ENCODE measurements around the gene AGO3.

Gene AGO3

DNA sequence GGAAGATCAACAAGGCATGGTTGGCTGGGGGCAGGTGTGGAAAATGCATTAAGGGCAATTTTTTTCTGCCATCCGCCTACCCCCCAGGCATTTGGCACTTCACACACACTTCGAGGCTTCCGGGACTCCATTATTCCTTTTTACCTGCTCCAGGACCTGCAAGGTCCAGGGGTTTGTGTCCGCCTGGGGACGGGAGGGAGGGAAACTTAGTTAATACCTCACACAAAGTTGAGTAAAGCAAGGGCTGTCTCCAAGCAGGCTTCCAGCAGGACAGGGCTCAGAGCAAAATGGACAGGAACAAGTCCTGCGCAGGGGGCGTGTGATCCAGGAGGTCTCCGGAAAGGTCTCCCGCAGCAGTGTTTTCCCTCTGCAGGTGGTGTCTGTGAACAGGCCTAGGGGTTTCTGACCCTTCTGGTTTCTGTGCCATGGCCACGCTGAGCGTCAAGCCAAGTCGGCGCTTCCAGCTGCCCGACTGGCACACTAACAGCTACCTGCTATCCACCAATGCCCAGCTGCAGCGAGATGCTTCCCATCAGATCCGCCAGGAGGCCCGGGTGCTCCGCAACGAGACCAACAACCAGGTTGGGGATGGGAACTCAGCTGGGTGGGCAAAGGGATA, 153.7 kb downstream of the AGO3 start:
- peak; percentile 79 for DNase-seq

DNA sequence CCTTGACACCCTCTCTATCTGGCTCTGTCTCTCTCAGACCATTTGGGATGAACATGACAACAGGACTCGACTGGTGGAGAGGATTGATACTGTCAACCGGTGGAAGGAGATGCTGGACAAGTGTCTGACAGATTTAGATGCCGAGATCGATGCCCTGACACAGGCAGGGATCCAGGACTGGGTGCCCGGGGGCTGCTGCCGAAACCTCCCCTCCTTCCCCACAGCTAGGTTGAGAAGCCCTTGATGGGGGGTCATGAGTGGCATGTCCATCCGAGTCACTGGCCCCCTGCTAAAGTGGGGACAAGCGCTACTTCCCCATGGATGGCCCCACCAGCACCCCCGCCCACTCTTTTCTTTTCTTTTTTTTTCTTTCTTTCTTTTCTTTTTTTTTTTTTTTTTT, 154.2 kb downstream of the AGO3 start:
- DNase-seq = no peak

DNA sequence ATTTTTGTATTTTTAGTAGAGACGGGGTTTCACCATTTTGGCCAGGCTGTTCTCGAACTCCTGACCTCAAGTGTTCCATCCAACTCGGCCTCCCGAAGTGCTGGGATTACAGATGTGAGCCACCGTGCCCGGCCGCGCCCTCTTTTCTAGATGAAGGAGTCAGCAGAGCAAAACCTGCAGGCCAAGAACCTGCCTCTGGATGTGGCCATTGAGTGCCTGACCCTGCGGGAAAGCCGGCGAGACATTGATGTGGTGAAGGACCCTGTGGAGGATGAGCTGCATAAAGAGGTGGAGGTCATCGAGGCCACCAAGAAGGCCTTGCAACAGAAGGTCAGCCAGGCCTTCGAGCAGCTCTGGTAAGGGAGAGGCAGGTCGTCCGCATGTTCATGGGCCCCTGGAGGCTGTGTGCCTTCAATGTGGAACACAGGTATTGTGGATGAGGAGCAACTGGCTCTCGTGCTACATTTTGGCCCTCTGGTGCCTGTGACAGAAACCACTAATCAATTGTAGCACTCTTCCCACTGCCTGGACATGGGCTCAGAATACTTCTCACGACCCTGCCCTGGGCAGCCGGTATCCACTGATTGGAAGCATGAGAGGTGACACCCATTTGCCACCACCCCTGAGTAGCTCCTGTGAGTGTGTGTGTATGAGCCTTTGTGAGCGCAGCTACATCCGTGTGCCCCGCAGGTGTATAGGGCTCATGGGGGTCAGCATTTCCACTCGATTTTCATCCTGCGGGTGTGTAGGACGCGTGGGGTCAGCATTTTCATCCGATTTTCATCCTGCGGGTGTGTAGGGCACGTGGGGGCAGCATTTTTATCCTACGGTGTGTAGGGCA, 155.0 kb downstream of the AGO3 start:
- no peak for DNase-seq

DNA sequence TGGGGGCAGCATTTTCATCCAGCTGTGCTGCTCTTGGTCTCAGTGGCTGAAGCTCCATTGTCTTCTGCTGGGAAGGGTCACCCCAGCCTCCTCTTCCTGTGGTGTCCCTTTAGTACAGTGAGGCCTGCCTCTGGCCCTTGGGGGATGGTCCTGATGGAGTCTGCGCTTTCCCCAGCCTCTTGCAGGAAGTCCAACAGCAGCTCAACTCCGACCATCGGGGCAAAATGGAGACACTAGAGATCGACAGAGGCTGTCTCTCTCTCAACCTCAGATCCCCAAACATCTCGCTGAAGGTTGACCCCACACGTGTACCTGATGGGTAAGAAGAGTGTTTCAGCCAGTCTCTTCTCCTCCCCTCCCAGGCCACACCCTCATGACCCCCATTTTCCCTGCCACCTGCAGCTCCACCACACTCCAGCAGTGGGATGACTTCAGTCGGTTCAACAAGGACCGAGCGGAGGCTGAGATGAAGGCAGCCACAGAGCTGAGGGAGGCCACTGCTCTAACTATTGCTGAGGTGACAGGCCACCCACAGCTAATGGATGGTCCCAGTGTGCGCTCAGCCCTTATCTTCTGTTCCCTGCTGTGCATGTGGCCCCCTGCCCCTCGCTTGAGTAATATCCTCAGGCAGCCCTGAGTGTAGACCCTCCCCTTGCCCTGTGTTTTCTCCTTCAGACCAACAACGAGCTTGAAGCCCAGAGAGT, 155.8 kb downstream of the AGO3 start:
- no peak for DNase-seq

DNA sequence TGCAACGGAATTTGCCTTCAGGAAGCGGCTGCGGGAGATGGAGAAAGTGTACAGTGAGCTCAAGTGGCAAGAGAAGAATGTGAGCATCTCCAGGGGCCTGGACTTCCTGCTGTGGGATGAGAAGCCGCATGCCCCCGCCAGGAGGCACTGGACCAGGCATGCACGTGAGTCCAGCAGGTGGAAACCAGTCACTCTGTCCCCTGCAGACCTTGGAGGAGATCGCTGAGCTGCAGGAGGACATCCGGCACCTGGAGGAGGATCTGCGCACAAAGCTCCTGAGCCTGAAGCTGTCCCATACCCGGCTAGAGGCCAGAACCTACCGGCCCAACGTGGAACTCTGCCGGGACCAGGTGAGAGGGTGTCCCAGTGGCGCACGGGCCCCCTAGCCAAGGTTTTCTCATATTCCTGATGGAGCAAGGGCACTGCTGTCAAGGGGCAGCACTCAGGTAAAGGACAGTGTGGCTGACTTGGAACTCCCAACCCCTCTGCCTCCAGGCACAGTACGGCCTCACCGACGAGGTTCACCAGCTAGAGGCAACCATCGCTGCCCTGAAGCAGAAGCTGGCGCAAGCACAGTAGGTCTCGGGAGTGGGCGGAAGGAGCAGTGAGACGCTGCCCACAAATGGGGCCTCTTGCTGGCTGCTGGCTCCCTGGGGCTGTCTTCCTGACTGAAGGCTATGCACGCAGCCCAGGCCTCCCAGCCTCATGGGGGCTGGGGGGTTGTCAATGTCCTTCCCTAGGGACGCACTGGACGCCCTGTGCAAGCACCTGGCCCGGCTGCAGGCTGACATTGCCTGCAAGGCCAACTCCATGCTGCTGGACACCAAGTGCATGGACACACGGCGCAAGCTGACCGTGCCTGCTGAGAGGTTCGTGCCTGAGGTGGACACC, 156.6 kb downstream of the AGO3 start:
- DNase-seq = no peak

DNA sequence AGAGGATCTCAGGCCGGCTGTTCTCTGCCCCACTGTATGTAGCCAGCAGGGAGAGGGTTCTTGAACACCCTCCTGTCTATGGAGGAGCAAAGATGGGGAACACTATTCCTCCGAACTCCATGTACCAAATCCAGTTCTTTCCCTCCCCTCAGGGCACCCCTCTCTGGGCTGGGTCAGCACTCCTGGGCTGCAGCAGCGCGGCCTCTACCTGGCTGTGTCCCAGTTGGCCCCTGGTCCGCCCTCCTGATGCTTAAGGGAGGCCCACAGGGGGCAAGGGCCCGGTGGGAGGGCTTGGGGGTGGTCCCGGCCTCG, 157.3 kb downstream of the AGO3 start:
- no peak for DNase-seq

DNA sequence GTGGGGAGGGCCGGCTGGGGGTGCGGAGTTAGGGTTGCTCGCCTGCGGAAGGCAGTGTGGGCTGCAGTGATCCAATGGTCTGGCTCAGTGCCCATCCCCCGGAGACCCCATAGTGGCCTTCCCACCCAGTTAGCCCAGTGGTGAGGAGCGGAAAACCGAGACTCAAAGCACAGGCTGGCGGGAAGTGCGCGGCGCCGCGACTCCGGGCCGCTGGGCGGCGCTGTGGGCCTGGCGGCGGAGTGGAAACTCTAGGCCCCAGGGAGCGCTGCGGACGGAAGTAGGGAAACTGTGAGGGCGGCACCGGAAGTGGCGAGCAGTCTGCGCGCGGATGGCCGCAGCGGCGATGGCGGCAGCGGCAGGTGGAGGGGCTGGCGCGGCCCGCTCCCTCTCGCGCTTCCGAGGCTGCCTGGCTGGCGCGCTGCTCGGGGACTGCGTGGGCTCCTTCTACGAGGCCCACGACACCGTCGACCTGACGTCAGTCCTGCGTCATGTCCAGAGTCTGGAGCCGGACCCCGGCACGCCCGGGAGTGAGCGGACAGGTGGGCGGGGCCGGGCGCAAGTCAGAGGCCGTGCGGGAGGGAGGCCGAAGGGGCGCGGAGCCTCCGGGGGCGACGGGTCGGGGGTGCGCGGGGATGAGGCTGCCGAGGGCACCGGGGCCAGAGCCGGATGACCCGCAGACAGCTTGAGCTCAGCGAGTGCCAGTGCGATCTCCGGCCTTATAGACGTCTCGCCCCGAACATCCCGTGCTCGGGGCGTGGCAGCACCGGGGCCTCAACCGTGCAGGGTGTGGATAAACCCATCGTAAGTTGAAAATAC, 157.9 kb downstream of the AGO3 start, which contains the start of gene ADPRS:
Gene ADPRS, plus strand, starts transcription at position 316 of the 816 bp plus-strand sequence. Its CDS starts 13 bp downstream, at position 329.
- peak; percentile 99 for DNase-seq

DNA sequence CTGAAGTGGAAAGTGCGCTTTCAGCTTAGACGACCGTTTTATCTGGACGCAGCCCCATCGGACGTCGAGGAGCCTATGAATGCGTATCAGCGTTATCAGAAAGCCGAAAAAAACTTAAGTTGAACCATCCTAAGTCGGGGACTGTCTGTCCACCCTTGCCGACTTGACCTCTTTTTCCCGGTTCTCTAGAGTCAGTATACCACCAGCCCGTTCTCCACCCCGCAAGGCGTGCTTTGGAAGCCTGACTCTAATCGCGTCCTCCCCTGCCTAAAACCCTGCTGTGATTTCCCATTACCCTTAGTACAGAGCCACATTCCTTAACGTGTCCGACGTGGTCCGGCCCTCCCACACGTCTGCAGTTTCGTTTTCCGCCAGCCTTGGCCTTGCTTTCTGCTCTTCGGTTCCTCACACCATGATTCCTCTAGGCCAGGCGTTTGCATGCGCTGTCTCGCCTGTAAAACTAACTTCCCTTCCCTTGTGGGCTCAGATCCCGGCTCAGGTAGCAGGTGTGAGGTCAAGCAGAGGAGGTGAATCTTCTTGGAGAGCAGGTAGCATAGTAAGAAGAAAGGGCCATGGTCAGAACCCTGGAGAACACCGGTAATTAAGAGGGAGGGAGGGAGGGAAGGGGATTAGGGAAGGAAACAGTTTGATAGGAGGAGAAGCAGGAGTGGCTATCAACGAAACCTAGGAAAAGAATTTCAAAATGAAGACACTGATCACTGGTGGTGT, 158.7 kb downstream of the AGO3 start:
- DNase-seq = no peak

DNA sequence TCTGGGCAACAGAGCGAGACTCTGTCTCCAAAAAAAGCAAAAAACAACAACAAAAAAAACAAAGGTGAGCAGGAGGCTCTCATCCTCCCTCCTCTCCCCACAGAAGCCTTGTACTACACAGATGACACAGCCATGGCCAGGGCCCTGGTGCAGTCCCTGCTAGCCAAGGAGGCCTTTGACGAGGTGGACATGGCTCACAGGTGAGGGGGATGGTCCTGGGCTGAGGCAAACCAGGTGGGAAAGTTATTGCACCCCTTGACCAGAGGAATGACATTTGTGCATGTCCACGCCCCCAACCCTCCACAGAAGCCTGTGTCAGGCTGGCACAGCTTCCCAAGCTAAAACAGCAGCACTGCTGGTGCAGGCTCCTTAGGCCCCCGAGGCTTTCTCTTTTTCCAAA, 160.2 kb downstream of the AGO3 start:
- DNase-seq = no peak

DNA sequence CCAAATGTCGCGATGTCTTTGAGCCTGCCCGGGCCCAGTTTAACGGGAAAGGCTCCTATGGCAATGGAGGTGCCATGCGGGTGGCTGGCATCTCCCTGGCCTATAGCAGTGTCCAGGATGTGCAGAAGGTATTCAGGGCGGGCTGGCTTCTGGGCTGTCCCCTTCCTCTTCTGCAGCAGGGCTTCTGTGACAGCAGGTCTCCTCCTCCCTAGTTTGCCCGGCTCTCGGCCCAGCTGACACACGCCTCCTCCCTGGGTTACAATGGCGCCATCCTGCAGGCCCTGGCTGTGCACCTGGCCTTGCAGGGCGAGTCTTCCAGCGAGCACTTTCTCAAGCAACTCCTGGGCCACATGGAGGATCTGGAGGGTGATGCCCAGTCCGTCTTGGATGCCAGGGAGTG, 160.8 kb downstream of the AGO3 start:
- no peak for DNase-seq

DNA sequence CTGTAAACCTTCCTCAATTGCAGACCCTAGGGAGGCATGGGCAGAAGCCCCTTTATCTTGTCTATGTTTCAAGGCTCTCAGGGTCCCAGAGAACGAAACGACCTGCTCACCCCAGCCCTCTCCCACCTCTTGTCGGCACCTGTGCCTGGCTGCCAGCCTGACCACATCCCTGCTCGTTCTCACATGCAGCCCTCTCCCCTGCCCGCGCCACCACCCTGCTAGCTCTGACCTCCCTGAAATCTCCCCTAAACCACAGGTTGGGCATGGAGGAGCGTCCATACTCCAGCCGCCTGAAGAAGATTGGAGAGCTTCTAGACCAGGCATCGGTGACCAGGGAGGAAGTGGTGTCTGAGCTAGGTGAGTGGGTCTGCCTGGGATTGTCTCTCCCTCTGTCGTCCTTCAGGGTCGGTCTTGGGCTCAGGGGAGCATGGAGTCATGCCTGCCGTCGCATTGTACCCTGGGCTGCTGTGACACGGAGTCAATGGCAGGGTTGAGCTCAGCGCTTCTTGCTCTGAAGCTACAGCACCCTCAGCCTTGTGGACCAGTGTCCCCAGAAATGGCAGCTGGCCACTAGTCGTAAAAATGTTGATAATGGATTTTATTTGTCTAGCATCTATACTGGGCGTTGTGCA, 161.4 kb downstream of the AGO3 start:
- no peak for DNase-seq

DNA sequence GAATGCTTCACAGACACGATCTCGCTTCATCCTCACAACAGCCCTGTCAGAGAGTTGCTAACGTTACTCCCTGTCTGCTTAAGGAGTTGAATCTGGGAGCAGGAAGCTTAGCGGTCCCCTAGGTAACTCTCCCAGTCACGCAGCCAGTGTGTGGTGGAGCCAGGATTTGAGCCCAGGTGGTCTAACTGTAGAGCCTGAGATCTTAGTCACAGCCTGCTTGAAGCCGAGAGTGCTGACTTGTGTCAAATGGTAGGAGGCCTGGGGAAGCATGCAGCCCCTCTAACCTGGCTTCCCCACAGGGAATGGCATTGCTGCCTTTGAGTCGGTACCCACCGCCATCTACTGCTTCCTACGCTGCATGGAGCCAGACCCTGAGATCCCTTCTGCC, 161.9 kb downstream of the AGO3 start:
- DNase-seq = no peak

DNA sequence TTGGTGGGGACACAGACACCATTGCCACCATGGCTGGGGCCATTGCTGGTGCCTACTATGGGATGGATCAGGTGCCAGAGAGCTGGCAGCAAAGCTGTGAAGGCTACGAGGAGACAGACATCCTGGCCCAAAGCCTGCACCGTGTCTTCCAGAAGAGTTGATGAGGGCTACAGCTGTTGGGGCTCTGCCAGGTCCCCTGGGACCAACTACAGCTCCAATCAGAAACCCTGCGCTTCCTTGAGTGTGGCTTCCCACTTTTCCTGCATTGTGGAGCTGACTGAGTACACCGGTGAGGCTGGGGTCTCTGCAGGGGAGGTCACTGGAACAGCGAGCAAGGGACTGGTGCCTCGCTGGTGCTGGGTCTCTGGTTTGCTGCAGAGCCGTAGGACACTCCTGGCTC, 162.3 kb downstream of the AGO3 start:
- DNase-seq = no peak

DNA sequence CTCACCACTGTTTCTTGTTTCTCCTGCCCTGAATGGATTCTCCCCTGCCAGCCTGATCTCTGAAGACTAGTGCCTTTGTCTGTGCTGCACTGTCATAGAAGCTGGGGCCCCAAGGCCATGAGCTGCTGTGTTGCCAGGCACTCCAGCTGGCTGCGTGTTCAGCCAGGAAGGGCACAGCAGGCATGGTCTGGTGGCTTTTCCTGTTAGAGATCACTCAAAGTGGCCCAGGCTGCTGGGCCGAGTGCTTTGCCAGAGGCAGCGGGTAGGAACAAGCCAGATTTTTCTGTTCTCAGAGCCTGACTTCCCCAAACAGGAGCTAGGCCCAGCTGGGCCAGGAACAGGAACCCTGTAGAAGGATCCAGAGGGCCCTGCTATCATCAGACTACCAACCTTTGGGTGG, 163.0 kb downstream of the AGO3 start:
- no peak for DNase-seq

DNA sequence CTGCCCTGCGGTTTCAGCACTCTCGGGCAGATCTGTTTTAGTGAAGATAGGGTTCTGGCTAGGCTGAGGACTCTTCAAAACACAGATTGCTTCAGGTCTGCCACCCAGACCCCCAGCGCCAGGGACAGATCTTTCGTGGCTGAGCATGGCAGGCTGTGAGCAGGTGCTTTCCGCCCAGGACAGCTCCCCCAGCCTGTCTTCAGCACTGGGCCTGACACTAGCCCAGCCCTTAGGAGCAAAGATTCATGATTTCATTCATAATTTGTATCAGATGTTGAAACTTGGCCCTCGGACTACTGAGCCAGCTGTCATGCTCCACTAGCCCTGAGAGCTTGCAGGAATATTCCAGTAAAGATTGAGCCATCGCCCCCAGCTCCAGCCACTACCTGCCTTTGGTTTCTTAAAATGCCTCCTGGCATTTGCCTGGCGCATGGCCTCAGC, 163.7 kb downstream of the AGO3 start:
- no peak for DNase-seq

DNA sequence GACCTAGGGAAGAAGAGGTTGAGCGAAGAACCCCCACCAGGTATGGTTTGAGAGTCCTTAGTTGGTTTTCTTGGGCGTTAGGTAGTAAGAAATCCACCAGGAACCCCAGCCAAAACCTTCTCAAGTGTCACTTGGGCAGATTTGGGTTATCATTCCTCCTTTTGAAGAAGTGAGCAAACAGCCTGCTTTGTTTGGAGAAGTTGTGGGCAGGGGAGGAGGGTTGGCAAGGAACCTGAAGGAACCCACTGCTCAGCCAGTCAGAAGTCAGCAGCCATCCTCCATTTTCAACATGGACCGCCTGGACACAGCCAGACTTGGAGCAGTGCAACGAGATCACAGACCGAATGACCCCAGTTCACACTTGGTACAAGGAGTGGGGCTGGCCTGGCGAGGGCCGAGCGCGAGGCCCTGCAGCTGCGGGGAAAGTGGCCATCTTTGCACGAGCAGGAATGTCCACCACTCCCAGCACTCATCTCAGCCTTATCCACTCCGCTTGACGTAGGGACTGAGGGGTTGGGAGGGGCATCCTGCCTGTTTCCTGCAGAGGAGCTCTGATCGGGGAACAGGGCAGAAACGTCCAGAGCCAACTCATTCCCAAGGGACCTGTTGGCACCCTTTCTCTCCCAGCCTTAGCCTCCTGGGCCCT, 165.0 kb downstream of the AGO3 start:
- DNase-seq = peak; percentile 60

DNA sequence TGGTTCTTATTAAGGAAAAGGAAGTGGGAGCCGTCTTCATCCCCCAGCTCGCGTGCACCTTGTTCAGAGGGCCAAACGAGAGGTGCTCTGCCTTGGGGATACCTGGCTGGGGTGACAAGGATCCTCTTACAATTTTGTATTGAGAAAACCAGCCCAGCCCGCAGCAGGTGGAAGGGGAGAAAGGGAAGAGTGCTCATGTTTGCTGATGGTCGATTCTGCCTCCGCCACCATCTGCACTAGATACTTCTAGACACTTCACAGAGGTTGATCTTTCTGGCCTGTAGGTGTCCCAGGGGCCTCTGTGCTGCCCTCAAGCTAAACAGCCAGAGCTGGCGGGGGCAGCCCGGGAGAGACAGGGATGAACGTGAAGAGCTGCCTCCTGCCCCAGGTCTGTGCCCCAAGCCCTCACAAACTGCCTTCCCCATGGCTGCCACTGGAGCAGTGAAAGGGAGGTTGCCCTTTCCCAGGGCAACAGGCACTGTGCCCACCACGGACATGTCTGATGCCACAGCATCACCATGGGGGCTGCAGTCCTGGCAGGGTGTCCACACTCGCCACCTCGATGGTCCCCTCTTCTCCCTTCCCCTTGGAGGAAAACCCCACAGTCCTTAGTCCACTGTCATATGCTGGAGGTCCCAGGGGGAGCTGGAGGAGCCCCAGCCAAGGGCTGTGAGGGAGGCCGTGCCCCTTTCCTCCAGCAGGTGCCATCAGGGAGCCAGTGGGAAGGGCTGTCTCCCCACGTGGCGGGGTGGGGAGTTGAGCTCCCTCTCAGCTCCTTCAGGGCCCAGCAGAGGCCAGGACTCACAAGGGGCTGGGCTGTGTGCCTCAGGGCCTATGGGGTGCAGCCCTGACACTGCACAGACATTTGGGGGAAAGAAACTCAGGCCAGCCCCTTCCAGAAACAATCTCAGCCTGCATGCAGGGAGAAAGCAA, 165.9 kb downstream of the AGO3 start:
- peak; percentile 86 for DNase-seq

DNA sequence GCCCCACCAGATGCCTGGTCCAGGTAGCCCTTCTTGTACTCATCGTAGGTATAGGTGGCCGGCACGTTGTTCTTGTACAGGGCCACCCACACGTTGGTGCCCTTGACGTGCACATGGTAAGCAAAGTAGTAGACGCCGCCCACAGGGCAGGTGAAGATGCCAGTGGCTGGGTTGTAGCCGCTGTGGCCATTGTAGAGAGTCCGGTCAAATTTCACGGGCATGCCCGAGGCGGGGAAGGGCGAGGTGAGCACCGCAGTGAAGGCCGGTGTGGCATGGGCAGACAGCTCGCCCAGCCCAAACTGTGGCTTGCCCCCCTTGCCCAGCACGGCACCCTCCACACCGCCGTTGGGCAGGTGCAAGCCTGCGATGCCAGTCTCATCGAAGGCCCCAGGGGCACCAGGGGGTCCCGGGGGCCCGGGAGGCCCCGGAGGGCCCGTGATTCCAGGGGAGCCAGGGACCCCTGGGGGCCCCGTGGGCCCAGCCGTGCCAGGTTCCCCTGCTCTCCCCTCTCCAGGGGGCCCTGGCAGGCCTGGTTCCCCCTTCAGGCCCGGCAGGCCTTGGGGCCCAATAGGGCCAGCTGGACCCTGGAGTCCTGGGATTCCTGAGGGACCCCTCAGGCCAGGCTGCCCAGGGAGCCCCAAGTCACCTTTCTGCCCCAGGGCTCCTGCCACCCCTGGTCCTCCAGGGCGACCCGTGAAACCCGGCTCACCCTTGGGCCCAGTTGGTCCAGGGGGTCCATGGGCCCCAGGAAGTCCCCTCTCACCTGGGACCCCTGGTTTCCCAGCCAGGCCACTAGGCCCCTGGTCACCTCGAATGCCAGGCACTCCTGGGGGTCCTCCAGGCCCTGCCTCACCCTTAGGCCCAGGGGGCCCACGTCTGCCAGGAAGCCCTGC, 167.0 kb downstream of the AGO3 start:
- DNase-seq = no peak
